Hepatocyte (in vitro differentiated cells): ENCODE data around the gene GLRA2.

Source experiments
- EZH2 ChIP-seq: fragments of 200-600 bp; sonication (generic); IDR thresholded peaks from 2 replicates; pipeline ENCODE4 v1.6.1; 2016; ENCODE audit warnings: antibody characterized with exemption, mild to moderate bottlenecking, borderline replicate concordance
- EZH2phosphoT487 ChIP-seq: fragments of 200-600 bp; sonication (generic); IDR thresholded peaks from one replicate; pipeline ENCODE4 v1.6.1; 2018; ENCODE audit warnings: antibody characterized with exemption, mild to moderate bottlenecking, low read depth, moderate library complexity; ENCODE audit not compliant: unreplicated experiment, severe bottlenecking

DNA sequence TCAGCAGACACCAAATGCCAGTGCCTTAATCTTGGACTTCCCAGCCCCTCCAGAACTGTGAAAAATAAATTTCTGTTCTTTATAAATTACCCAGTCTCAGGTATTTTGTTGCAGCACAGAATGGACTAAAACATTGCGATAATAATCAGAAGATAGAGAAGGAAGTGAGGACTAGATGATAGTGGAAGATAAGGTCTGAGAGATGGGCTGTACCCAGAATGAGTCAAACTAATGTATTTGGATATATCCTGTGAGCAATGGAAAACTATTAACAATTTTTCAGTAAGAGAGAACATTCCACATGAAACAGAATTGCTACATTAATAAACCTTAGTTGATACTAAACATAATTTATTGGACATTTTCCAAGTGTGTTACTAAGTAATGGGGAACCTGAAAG lies 250.2 kb downstream of the GLRA2 start:
- no peak for TF ChIP-seq EZH2
- no peak for TF ChIP-seq EZH2phosphoT487
